Mesenchymal stem cell (in vitro differentiated cells and primary cell): ENCODE results near the gene MT1A.

Experiments
- DNase-seq: peaks from one replicate; pipeline ENCODE4 v3.0.0-alpha.2; 2013
- H2AFZ ChIP-seq: one replicate; pipeline ENCODE4 v1.6.1; 2013; ENCODE audit warnings: low read depth, mild to moderate bottlenecking, control low read depth, inconsistent platforms, low read length, moderate library complexity
- H2AK5ac ChIP-seq: 2 replicates; pipeline ENCODE4 v1.6.1; 2013; ENCODE audit warnings: low read length, moderate library complexity, mild to moderate bottlenecking, inconsistent platforms; ENCODE audit not compliant: severe bottlenecking
- H2BK120ac ChIP-seq: one replicate; pipeline ENCODE4 v1.6.1; 2013; ENCODE audit warnings: low read depth, mild to moderate bottlenecking, inconsistent platforms, low read length, moderate library complexity
- H2BK12ac ChIP-seq, 2 experiments: one replicate each; pipeline ENCODE4 v1.6.1; 2013; ENCODE audit warnings: inconsistent platforms in 2 of 2, low read length in 2 of 2, mild to moderate bottlenecking in 2 of 2, moderate library complexity in 2 of 2, control low read depth in 1 of 2
- H2BK15ac ChIP-seq: one replicate; pipeline ENCODE4 v1.6.1; 2013; ENCODE audit warnings: mild to moderate bottlenecking, low read depth, inconsistent platforms; ENCODE audit not compliant: poor library complexity, severe bottlenecking
- H2BK5ac ChIP-seq: 2 replicates; pipeline ENCODE4 v1.6.1; 2013; ENCODE audit warnings: low read depth, mild to moderate bottlenecking, low read length, control low read depth, inconsistent platforms; ENCODE audit not compliant: poor library complexity, severe bottlenecking
- H3K14ac ChIP-seq, 2 experiments: one replicate each; pipeline ENCODE4 v1.6.1; 2013; ENCODE audit warnings: inconsistent platforms in 2 of 2, low read length in 2 of 2, control low read depth in 1 of 2, mild to moderate bottlenecking in 1 of 2, moderate library complexity in 1 of 2
- H3K18ac ChIP-seq, 2 experiments: one replicate each; pipeline ENCODE4 v1.6.1; 2013; ENCODE audit warnings: inconsistent platforms in 2 of 2, low read length in 2 of 2, control low read depth in 1 of 2, low read depth in 1 of 2, mild to moderate bottlenecking in 1 of 2
- H3K23ac ChIP-seq, 2 experiments: one replicate each; pipeline ENCODE4 v1.6.1; 2013; ENCODE audit warnings: inconsistent platforms in 2 of 2, low read length in 2 of 2, mild to moderate bottlenecking in 2 of 2, moderate library complexity in 2 of 2, control low read depth in 1 of 2
- H3K27ac ChIP-seq: 2 replicates; pipeline ENCODE4 v1.5.1; 2013; ENCODE audit warnings: mild to moderate bottlenecking, moderate library complexity, low read length, control low read depth, inconsistent platforms; ENCODE audit not compliant: poor library complexity, severe bottlenecking
- H3K27me3 ChIP-seq, 2 experiments: 2 replicates each; pipeline versions ENCODE4 v1.6.1 to v1.7.0; 2013; ENCODE audit warnings: low read length in 2 of 2, mild to moderate bottlenecking in 2 of 2, moderate library complexity in 2 of 2, control low read depth in 1 of 2, inconsistent platforms in 1 of 2; ENCODE audit not compliant: control insufficient read depth in 1 of 2, insufficient read depth in 1 of 2
- H3K36me3 ChIP-seq, 2 experiments: 2 replicates each; pipeline versions ENCODE4 v1.6.1 to v1.7.0; 2013; ENCODE audit warnings: low read length in 2 of 2, control low read depth in 1 of 2, inconsistent platforms in 1 of 2, low read depth in 1 of 2, mild to moderate bottlenecking in 1 of 2; ENCODE audit not compliant: insufficient read depth in 2 of 2, control insufficient read depth in 1 of 2
- H3K4ac ChIP-seq, 2 experiments: one replicate each; pipeline ENCODE4 v1.6.1; 2013; ENCODE audit warnings: inconsistent platforms in 2 of 2, low read length in 2 of 2, mild to moderate bottlenecking in 2 of 2, moderate library complexity in 2 of 2, control low read depth in 1 of 2, low read depth in 1 of 2
- H3K4me1 ChIP-seq: 2 replicates; pipeline ENCODE4 v1.6.1; 2013; ENCODE audit warnings: low read depth, low read length, control low read depth; ENCODE audit not compliant: control insufficient read depth, insufficient read depth
- H3K4me2 ChIP-seq: 2 replicates; pipeline ENCODE4 v1.6.1; 2013; ENCODE audit warnings: low read length, mild to moderate bottlenecking, inconsistent platforms; ENCODE audit not compliant: poor library complexity, severe bottlenecking
- H3K4me3 ChIP-seq, 2 experiments: 2 replicates each; pipeline versions ENCODE4 v1.5.1 to v1.7.0; 2013; ENCODE audit warnings: low read length in 2 of 2, mild to moderate bottlenecking in 2 of 2, control low read depth in 1 of 2, low read depth in 1 of 2; ENCODE audit not compliant: insufficient read depth in 1 of 2
- H3K79me1 ChIP-seq: replicated peaks from 2 replicates; pipeline ENCODE4 v1.6.1; 2013; ENCODE audit warnings: mild to moderate bottlenecking, control low read depth, low read length, inconsistent platforms; ENCODE audit not compliant: poor library complexity, severe bottlenecking
- H3K9ac ChIP-seq: 2 replicates; pipeline ENCODE4 v1.7.0; 2013; ENCODE audit warnings: mild to moderate bottlenecking, low read length, moderate library complexity
- H3K9me3 ChIP-seq: 2 replicates; pipeline ENCODE4 v1.7.0; 2013; ENCODE audit warnings: mild to moderate bottlenecking, low read length; ENCODE audit not compliant: control insufficient read depth
- H4K8ac ChIP-seq: one replicate; pipeline ENCODE4 v1.6.1; 2013; ENCODE audit warnings: inconsistent platforms, mild to moderate bottlenecking, low read length, moderate library complexity
- H4K91ac ChIP-seq: one replicate; pipeline ENCODE4 v1.6.1; 2013; ENCODE audit warnings: mild to moderate bottlenecking, low read length, inconsistent platforms
- WGBS: methylation state at CpG from one replicate; pipeline ENCODE4 v1.1.7; 2013; ENCODE audit warnings: mixed read lengths; 5-methylcytosine and 5-hydroxymethylcytosine counted together

Gene MT1A

DNA sequence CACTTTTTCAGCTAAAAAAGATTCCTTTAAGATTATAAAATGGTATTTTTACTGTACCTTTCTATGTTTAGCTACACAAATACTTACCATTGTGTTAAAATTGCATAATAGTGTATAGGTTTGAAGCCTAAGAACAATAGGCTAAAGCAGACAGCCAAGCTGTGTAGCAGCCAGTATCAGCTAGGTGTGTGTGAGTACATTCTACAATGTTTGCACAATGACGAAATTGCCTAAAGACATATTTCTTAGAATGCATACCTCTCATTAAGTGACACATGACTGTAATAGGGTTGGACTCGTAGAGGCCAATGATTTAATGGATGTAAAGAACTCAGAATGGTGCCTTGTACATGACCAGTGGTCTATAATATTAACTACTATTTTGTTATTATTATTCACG, 11.4 kb downstream of the MT1A start:
- no peak overlapping the region for H3K18ac ChIP-seq
- peaks cover 8% of the 10 kb centered on the region for H3K4me1 ChIP-seq
- H3K4me2 ChIP-seq: no peak overlapping the region
- no peak overlapping the region for H2BK5ac ChIP-seq
- H3K79me1 ChIP-seq: no peaks in the 10 kb centered on the region
- no peak overlapping the region for H3K14ac ChIP-seq
- H3K27ac ChIP-seq: no peak overlapping the region
- no peak overlapping the region for H2BK120ac ChIP-seq
- no peak overlapping the region for H2AK5ac ChIP-seq
- H3K36me3 ChIP-seq: no peaks in the 10 kb centered on the region
- no peak overlapping the region for H3K23ac ChIP-seq
- no peak overlapping the region for H2BK12ac ChIP-seq
- no peak for DNase-seq
- H4K91ac ChIP-seq: no peak overlapping the region
- H3K27me3 ChIP-seq: peaks cover 65 to 73% of the 10 kb centered on the region in 2 experiments
- no peak overlapping the region for H4K8ac ChIP-seq
- H3K9me3 ChIP-seq: no peaks in the 10 kb centered on the region
- no peak overlapping the region for H2AFZ ChIP-seq
- no peak overlapping the region for H3K9ac ChIP-seq
- H2BK15ac ChIP-seq: no peak overlapping the region
- H3K4me3 ChIP-seq: no peak overlapping the region
- WGBS: 83% methylated on average over 1 of the region's 3 CpGs
- no peak overlapping the region for H3K4ac ChIP-seq

DNA sequence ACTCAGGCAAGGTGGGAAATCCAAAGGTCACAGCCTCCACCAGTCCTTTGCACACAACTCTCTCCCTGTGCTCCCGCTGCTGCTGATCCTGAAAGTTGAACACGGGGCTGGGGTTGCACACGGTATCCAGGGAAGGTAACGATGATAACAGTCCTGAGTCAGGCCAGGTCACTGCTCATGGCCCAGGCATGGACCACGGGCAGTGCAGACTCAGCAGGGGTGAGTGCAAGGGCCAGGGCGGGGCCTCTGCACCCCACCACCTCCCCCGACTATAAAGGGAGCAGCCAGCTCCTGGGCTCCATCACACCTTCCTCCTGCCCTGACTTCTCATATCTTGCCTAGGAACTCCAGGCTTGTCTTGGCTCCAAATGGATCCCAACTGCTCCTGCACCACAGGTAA, 13.1 kb downstream of the MT1A start, which contains the start of gene MT1B:
TSS of gene MT1B (plus strand) at position 301 of the 400 bp plus-strand sequence. CDS start at position 369, 68 bp downstream.
- H3K9ac ChIP-seq: no peak within 1 kb of the TSS
- no peak within 1 kb of the TSS for H2BK12ac ChIP-seq
- no peak within 1 kb of the TSS for H3K4me2 ChIP-seq
- H2BK15ac ChIP-seq: no peak within 1 kb of the TSS
- H3K27ac ChIP-seq: no peak within 1 kb of the TSS
- WGBS: 61% methylated on average over 7 of the region's 7 CpGs
- no peak within 1 kb of the TSS for H2AK5ac ChIP-seq
- peaks cover 47 to 58% of the 10 kb centered on the region in 2 experiments for H3K27me3 ChIP-seq
- no peak within 1 kb of the TSS for H4K91ac ChIP-seq
- H4K8ac ChIP-seq: no peak within 1 kb of the TSS
- H2BK5ac ChIP-seq: no peak within 1 kb of the TSS
- H3K14ac ChIP-seq: no peak within 1 kb of the TSS
- H2AFZ ChIP-seq: no peak within 1 kb of the TSS
- no peak within 1 kb of the TSS for H3K4me3 ChIP-seq
- no peak within 1 kb of the TSS for H2BK120ac ChIP-seq
- H3K36me3 ChIP-seq: no peaks in the 10 kb centered on the region
- no peaks in the 10 kb centered on the region for H3K79me1 ChIP-seq
- no peak within 1 kb of the TSS for H3K4ac ChIP-seq
- H3K18ac ChIP-seq: no peak within 1 kb of the TSS
- H3K9me3 ChIP-seq: no peaks in the 10 kb centered on the region
- DNase-seq: no peak
- no peak within 1 kb of the TSS for H3K23ac ChIP-seq
- peaks cover 8% of the 10 kb centered on the region for H3K4me1 ChIP-seq

DNA sequence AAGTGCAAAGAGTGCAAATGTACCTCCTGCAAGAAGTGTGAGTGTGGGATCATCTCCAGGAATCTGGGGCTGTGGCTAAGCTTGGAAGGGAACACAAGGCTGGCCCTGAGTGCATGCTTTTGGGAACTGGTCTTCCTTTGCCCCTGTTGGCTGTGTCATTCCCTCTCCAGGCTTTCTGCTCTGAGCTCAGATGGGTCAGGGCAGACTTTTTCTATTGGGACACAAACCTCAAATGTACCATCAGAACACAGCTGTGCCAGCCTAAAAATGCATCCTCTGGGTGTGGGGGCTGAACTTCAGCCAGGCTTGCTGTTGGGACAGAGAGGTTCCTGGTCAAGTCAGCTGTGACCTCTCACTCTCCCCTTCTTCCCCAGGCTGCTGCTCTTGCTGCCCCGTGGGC, 14.1 kb downstream of the MT1A start:
- H3K9ac ChIP-seq: no peak overlapping the region
- H2BK15ac ChIP-seq: no peak overlapping the region
- H3K36me3 ChIP-seq: no peaks in the 10 kb centered on the region
- peaks cover 13% of the 10 kb centered on the region for H3K4me1 ChIP-seq
- H2BK120ac ChIP-seq: no peak overlapping the region
- WGBS: 58% methylated on average over 1 of the region's 1 CpG
- no peak for DNase-seq
- H3K18ac ChIP-seq: no peak overlapping the region
- H2BK12ac ChIP-seq: no peak overlapping the region
- H3K4me2 ChIP-seq: no peak overlapping the region
- H3K9me3 ChIP-seq: no peaks in the 10 kb centered on the region
- H2BK5ac ChIP-seq: no peak overlapping the region
- no peak overlapping the region for H2AK5ac ChIP-seq
- H3K79me1 ChIP-seq: no peaks in the 10 kb centered on the region
- H3K27me3 ChIP-seq: peaks cover 43 to 49% of the 10 kb centered on the region in 2 experiments
- H4K91ac ChIP-seq: no peak overlapping the region
- H3K27ac ChIP-seq: no peak overlapping the region
- no peak overlapping the region for H3K14ac ChIP-seq
- no peak overlapping the region for H3K4me3 ChIP-seq
- no peak overlapping the region for H3K4ac ChIP-seq
- no peak overlapping the region for H4K8ac ChIP-seq
- H2AFZ ChIP-seq: no peak overlapping the region
- H3K23ac ChIP-seq: no peak overlapping the region

DNA sequence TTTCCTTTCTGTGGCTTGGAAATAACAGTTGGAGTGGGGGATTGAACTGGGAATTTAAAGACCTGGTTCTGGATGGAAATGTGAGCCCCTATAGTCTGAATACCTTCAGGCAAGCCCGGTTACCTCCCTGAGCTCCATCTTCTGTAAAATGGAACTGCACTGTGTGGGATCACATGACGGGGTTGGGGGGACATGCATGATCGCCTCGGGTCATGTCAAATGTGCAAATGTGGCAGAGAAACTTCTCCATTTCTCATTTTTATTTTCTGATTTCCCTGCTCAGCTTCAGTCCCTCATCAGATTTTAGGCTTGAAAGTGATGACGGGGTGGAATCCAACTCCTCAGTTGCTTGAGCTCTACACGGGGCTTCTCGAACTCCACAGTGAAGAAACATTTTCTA, 14.8 kb downstream of the MT1A start:
- Histone ChIP-seq H3K27me3 (peaks cover 43 to 49% of the 10 kb centered on the region in 2 experiments), H3K4me3 (no peak overlapping the region), H3K36me3 (no peaks in the 10 kb centered on the region), H2BK12ac (no peak overlapping the region), H3K9ac (no peak overlapping the region), H2BK15ac (no peak overlapping the region), H2AK5ac (no peak overlapping the region), H3K79me1 (no peaks in the 10 kb centered on the region), H3K14ac (no peak overlapping the region), H3K27ac (no peak overlapping the region), H3K23ac (no peak overlapping the region), H3K4me2 (no peak overlapping the region), H2AFZ (no peak overlapping the region), H3K9me3 (no peaks in the 10 kb centered on the region), H4K8ac (no peak overlapping the region), H3K18ac (no peak overlapping the region), H2BK120ac (no peak overlapping the region), H4K91ac (no peak overlapping the region), H2BK5ac (no peak overlapping the region), H3K4ac (no peak overlapping the region), H3K4me1 (peaks cover 17% of the 10 kb centered on the region)
- WGBS: 87% methylated on average over 5 of the region's 7 CpGs
- DNase-seq: no peak
